ENCODE results near the gene COL27A1.

- TF ChIP-seq ZSCAN4 (tag by site-specific recombination; IDR thresholded peaks at IDR 0.05): no peak
- TF ChIP-seq, protein P1, sequence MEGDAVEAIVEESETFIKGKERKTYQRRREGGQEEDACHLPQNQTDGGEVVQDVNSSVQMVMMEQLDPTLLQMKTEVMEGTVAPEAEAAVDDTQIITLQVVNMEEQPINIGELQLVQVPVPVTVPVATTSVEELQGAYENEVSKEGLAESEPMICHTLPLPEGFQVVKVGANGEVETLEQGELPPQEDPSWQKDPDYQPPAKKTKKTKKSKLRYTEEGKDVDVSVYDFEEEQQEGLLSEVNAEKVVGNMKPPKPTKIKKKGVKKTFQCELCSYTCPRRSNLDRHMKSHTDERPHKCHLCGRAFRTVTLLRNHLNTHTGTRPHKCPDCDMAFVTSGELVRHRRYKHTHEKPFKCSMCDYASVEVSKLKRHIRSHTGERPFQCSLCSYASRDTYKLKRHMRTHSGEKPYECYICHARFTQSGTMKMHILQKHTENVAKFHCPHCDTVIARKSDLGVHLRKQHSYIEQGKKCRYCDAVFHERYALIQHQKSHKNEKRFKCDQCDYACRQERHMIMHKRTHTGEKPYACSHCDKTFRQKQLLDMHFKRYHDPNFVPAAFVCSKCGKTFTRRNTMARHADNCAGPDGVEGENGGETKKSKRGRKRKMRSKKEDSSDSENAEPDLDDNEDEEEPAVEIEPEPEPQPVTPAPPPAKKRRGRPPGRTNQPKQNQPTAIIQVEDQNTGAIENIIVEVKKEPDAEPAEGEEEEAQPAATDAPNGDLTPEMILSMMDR (tag by site-specific recombination; IDR thresholded peaks at IDR 0.05): no peak
- TF ChIP-seq ZFP69B (tag by site-specific recombination; IDR thresholded peaks at IDR 0.05): no peak
- TF ChIP-seq ATF2 (tag by site-specific recombination; IDR thresholded peaks at IDR 0.05; ENCODE audit: low read depth): no peak
- no peak for TF ChIP-seq ELK4 (IDR thresholded peaks at IDR 0.05; ENCODE audit: borderline replicate concordance, low read depth, low read length)
- no peak for TF ChIP-seq ZNF513 (tag by site-specific recombination; IDR thresholded peaks at IDR 0.05)
These were observed 149.3 kb downstream of the COL27A1 start for GRCh38 chr9:114304416-114305188.

All from HEK293 (cell line).